Stimulated activated CD8-positive, alpha-beta memory T cell treated with anti-CD3 and anti-CD28 coated beads, Interleukin-12 subunit alpha, Interleukin-12 subunit beta, amount 100 ng/mL, for 4 hours (primary cell): ENCODE data around the gene CACNG7.
"Not testable (repeated sequence)": the region's sequence is repeated elsewhere in the genome, so short reads cannot be mapped to it uniquely, and the experiment has no call there.

Source experiments
- DNase-seq: peaks from one replicate; pipeline ENCODE4 v3.0.0-alpha.2; 2020; ENCODE audit warnings: low read depth

CACNG7 gene

GRCh38 chr19:53906211-53907192 is 2.6 kb upstream of the CACNG7 start:
- DNase-seq, result peak; percentile 36

GRCh38 chr19:53907193-53907581 is 1.9 kb upstream of the CACNG7 start:
- no peak for DNase-seq

DNA sequence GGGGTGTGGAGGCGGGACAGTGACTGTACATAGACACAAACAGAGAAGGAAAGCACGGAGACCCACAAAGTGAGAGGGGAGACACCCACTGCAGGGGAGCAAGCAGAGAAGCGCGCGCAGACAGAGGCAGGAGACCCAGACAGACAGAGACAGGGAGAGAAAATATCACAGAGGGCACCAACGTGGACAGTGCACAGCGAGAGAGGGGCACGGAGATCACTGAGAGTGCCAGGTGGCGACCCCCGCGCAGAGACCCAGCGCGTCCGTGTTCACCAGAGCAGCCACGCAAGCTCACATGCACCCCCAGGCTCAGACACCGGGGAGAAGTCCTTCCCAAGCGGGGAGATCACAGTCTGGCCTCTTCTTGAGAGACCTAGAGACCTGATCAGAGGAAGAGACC is 1.4 kb upstream of the CACNG7 start:
- no peak for DNase-seq

DNA sequence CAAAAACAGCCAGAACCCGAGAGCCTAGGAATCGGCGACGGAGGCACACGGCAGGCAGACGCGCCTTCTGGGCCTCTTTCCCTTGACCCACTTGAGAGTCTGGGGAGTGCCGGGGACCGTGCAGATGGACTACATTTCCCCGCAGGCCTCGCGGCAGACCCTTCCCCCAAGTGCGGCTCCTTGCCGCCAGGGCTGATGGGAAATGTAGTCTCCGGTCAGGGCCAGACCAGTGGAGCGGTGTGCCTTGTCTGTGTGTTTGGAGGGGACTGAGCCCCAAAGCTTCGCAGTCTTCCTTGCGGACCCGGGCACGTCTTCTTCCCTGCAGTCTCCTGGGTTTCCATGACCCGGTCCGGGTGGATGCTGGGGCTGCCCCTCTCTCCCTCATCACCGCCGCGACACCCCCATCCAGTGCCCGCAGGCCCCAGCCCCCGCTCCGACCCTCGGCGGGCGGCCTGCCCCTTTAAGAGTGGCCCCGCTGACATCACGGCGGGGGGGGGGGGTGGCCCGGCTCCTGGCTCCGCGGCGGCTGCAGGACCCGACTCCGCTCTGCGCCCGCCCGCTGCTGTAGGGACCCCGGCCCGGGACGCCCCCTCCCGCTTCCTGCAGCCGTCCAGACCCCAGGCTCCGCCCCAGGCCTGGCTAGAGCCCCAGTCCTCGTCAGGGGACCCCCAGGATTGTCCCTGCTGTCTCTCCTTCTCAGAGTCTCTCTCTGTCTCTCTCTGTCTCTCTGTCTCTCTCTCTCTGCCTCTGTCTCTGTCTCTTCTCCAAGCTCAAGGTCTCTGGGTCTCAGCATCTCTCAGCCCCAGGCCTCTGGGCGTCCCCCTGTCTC is 758 bp upstream of the CACNG7 start:
- DNase-seq, result no peak

- DNase-seq, result no peak
Observed at GRCh38 chr19:53909471-53910169, 542 bp downstream of the CACNG7 start.

DNA sequence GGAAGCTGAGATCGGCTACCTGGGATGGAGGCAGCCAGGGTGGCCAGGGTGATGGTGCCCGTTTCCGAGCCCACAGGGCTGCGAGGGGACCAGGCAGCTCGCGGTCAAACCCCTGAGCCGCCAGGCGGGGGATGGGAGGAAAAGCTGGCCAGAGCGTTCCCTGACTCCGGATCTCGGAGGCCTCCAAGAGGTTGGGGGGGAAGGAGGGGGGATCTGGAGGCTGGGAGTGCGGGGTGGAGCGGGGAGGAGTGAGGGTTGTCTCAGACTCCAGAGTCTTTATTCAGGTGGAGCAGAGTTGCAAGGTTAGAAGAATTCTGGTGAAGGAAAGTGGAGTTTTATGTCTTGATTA is 1.1 kb downstream of the CACNG7 start:
- DNase-seq, result no peak

- no peak for DNase-seq
Observed at GRCh38 chr19:53912653-53913052, 3.6 kb downstream of the CACNG7 start.

GRCh38 chr19:53915000-53915399 is 5.9 kb downstream of the CACNG7 start:
- no peak for DNase-seq

- no peak for DNase-seq
Observed at GRCh38 chr19:53916004-53916403, 6.9 kb downstream of the CACNG7 start.

- no peak for DNase-seq
Observed at GRCh38 chr19:53917356-53917755, 8.3 kb downstream of the CACNG7 start.

- no peak for DNase-seq
Observed at GRCh38 chr19:53927739-53928138, 18.7 kb downstream of the CACNG7 start.

DNA sequence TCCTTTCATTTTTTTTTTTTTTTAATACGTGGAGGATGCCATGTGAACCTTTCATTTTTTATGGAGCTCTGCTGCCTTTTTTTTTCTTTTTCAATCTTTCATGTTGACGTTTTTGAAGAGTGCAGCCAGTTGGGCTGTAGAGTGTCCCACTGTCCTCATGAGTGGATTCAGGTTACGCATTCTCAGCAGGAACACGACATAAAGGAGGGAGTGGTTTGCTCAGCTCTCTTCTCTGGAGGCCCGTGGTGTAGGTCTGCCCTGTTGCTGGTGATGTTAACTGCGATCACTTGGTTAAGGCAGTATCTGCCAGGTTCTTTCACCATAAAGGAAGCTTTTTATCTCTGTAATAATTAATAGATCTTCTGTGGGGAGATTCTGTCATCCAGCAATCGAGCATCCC is 27.0 kb downstream of the CACNG7 start:
- DNase-seq, result no peak

GRCh38 chr19:53942001-53942786 is 33.1 kb downstream of the CACNG7 start:
- DNase-seq, result no peak

DNA sequence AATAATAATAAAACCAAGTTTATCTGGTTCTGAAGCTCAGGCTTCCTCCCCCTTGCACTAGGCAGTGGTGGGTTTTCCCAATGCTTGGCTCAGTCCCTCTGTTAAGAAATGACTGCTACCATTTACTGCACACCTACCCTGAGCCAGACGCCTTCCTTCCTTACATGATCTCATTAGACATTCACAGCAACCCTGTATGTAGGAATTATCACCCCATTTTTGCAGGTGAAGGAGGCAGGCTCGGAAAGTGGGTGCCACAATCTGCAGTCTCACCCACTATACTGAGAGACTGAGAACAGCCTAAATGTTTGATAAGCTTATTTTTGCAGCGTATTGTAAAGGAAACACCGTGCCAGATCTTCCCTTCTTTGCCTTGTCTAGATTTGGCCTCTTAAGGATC is 35.3 kb downstream of the CACNG7 start:
- DNase-seq, result no peak

GRCh38 chr19:53944933-53945332 is 35.9 kb downstream of the CACNG7 start:
- DNase-seq, result no peak

DNA sequence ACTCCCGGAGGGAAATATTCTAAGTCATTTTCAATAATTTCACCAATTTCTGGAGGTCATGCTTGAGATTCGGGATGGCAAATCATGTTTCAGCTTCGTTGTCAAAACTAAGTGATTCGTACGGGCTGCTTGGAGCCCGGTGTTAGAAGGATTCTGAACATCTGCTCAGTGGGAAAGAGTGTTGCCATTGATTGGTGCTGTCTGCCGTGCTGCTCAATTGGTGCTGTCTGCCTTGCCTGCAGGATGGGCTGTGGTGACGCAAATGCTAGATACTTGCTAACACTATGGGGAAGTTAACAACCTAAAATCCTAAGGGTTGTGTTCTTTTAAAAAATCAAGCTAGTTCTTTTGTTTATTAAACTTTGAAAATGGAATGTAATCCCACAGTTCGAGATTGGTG is 36.4 kb downstream of the CACNG7 start:
- no peak for DNase-seq

- no peak for DNase-seq
Observed at GRCh38 chr19:53945998-53946397, 36.9 kb downstream of the CACNG7 start.

GRCh38 chr19:53947624-53948023 is 38.5 kb downstream of the CACNG7 start:
- no peak for DNase-seq

- DNase-seq, result not testable (repeated sequence)
Observed at GRCh38 chr19:53948611-53949010, 39.5 kb downstream of the CACNG7 start.

GRCh38 chr19:53951436-53951835 is 42.4 kb downstream of the CACNG7 start:
- no peak for DNase-seq

DNA sequence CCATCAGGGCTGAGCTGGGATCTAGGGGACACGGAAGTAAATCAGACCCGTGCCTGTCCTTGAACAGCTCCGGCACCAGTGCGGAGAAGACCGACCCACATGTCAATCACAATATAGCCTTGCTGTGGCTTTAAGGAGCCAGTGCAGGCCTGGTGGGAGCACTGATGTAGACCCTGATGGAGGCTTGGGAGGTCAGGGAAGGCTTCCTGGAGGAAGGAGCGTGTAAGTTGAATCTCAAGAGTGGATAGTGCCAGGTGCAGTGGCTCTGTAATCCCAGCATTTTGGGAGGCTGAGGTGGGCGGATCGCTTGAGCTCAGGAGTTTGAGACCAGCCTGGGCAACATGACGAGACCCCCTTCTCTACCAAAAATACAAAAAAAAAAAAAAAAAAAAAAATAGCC is 42.9 kb downstream of the CACNG7 start:
- no peak for DNase-seq

- DNase-seq, result no peak
Observed at GRCh38 chr19:53953383-53953782, 44.3 kb downstream of the CACNG7 start.
